Peyer's patch (tissue), 4 donors: ENCODE measurements around the gene USP31. TPM values are rescaled to one million over a fixed set of nuclear protein-coding genes. Genes with fewer than 3 reads are reported as not detected.

Experiments used
- DNase-seq, 3 donors: peaks; one replicate each; pipeline ENCODE4 v3.0.0-alpha.2; 2017 to 2019
- H3K27ac ChIP-seq, 4 donors: fragments of 200-600 bp; sonication (generic); one replicate each; pipeline ENCODE4 v1.5.1; 2016 to 2019
- H3K27me3 ChIP-seq, 2 donors: fragments of 200-600 bp; sonication (generic); one replicate each; pipeline ENCODE4 v1.5.1; 2019
- H3K36me3 ChIP-seq, 3 donors: fragments of 200-600 bp; sonication (generic); one replicate each; pipeline ENCODE4 v1.5.1; 2016 to 2019
- H3K4me1 ChIP-seq, 4 donors: fragments of 200-600 bp; sonication (generic); one replicate each; pipeline ENCODE4 v1.5.1; 2016 to 2019
- H3K4me3 ChIP-seq, 4 donors: fragments of 200-600 bp; sonication (generic); 1 replicate in 3 of 4; 2 replicates in 1 of 4; pipeline ENCODE4 v1.5.1; 2016 to 2019; ENCODE audit warnings: mild to moderate bottlenecking in 1 of 4
- H3K9me3 ChIP-seq, 4 donors: fragments of 200-600 bp; sonication (generic); one replicate each; pipeline ENCODE4 v1.5.1; 2016 to 2019; ENCODE audit warnings: mild to moderate bottlenecking in 1 of 4
- CTCF ChIP-seq, 6 experiments: fragments of 450-650 bp in 4 of 6; fragments of 200-600 bp in 2 of 6; sonication (generic) in 1 of 6; IDR thresholded peaks; one replicate each; pipeline ENCODE4 v1.5.1; 2017 to 2019; ENCODE audit warnings: antibody characterized with exemption in 6 of 6, mild to moderate bottlenecking in 3 of 6, moderate library complexity in 1 of 6
- POLR2A ChIP-seq, 2 donors: fragments of 450-650 bp; IDR thresholded peaks; one replicate each; pipeline ENCODE4 v1.5.1; 2017; ENCODE audit warnings: antibody characterized with exemption in 2 of 2, mild to moderate bottlenecking in 2 of 2, moderate library complexity in 2 of 2
- total RNA-seq, 4 donors: library from RNA; depleted of rRNA; stranded (reverse); fragments of >200 nt; gene quantifications; one replicate each; pipeline ENCODE4 v1.1.0, GENCODE V29; 2016

The USP31 gene
- total RNA-seq, 4 donors from 2014 or later = 6.3 to 12.4 (median 10.5) TPM

- Histone ChIP-seq H3K27ac (no peak overlapping the region), H3K4me1 (no peaks in the 10 kb centered on the region), H3K9me3 (no peaks in the 10 kb centered on the region), H3K36me3 (no peaks in the 10 kb centered on the region), H3K4me3 (no peak overlapping the region), H3K27me3 (no peaks in the 10 kb centered on the region)
- TF ChIP-seq POLR2A (IDR thresholded peaks at IDR 0.05) = no peak
- no peak for TF ChIP-seq CTCF (IDR thresholded peaks at IDR 0.05)
- DNase-seq = no peak
These were observed 89.8 kb downstream of the USP31 start for GRCh38 chr16:23059433-23059832.

DNA sequence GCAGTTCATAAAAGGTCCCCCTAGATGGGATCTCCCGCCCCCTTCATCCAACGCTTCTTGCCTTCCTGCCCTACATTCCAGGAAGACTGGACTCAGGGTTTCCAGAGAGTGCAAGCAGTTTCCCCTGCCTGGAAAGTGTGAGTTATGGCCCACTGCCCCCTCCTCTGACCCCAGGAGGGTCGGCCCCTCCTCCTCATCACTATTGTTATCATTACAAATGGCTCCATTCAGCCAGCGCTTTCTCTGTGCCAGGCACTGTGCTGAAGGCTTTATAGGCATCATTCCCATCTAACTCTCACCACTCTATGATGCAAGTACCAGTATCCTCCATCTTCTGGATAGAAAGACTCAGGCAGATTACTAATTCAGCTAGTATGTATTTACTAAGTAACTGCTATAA is 90.7 kb downstream of the USP31 start:
- DNase-seq = no peak
- Histone ChIP-seq H3K4me1 (no peaks in the 10 kb centered on the region), H3K27ac (no peak overlapping the region), H3K4me3 (no peak overlapping the region), H3K27me3 (no peaks in the 10 kb centered on the region), H3K36me3 (no peaks in the 10 kb centered on the region), H3K9me3 (no peaks in the 10 kb centered on the region)
- TF ChIP-seq CTCF (IDR thresholded peaks at IDR 0.05) (no peak), POLR2A (IDR thresholded peaks at IDR 0.05) (no peak)

DNA sequence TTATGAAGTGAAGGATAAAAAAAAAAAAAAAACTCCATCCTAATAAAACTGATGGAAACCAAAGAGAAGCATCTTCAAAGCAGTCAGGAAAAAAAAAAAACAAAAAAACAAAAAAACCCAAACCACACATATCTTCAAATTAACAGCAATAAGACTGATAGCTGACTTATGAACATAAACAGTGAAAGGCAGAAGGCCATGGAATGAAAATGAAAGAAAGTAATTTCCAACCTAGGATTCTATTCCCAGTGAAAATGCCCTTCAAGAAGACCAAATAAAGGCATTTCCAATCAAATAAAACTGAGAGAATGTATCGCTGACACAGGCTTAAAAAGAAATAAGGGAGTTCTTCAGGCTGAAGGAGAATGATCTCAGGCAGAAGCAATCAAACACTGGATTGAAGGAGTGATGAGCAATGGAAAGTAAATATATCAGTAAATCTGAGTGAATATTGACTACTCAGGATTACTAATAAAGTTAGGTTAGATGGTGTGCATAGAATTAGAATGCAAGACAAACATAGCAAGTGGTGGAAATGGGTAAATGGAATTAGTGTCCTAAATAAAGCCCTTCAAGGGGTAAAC is 92.1 kb downstream of the USP31 start:
- TF ChIP-seq POLR2A (IDR thresholded peaks at IDR 0.05) (no peak), CTCF (IDR thresholded peaks at IDR 0.05) (no peak)
- H3K4me3 ChIP-seq = no peak overlapping the region
- H3K27me3 ChIP-seq = no peaks in the 10 kb centered on the region
- no peaks in the 10 kb centered on the region for H3K9me3 ChIP-seq
- no peaks in the 10 kb centered on the region for H3K4me1 ChIP-seq
- no peak for DNase-seq
- H3K27ac ChIP-seq = no peak overlapping the region
- no peaks in the 10 kb centered on the region for H3K36me3 ChIP-seq

- H3K27me3 ChIP-seq = no peaks in the 10 kb centered on the region
- no peaks in the 10 kb centered on the region for H3K36me3 ChIP-seq
- H3K4me1 ChIP-seq = no peaks in the 10 kb centered on the region
- TF ChIP-seq CTCF (IDR thresholded peaks at IDR 0.05) (no peak), POLR2A (IDR thresholded peaks at IDR 0.05) (no peak)
- no peak for DNase-seq
- no peaks in the 10 kb centered on the region for H3K9me3 ChIP-seq
- H3K4me3 ChIP-seq = no peak overlapping the region
- H3K27ac ChIP-seq = no peak overlapping the region
These were observed 93.8 kb downstream of the USP31 start for GRCh38 chr16:23055481-23055880.

DNA sequence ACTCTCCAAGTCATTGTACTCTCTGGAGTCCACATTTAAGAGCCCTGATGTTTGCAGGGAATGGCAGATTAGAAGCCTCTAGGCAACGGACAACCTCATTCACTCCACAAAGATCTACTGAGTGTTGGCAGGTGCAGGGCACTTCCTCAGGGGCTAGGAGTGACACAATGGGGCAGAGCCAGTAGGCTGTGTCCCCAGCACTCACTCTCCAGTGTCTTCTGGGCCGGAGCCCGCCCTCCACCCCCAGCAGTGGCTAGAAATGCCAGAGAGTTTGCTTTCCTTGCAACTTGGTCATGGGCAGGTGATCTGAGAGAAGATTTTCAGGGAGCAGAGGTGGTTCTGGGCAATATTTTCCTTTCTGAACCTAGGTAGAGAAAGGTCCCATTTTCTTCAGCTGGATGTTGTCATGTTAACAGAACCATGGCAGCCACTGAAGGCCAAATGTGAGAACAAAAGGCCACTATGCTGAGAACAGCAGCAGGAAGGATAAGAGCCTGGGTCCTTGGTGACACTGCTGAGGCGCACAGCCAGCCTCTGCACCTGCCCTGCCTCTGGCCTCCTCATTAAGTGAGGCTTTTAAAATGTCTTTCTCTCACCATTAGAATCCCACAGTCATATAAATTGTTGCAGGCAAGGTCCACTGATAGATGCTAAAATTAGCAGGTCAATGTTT is 96.2 kb downstream of the USP31 start:
- Histone ChIP-seq H3K4me1 (no peaks in the 10 kb centered on the region), H3K27ac (no peak overlapping the region), H3K4me3 (no peak overlapping the region), H3K36me3 (no peaks in the 10 kb centered on the region), H3K9me3 (no peaks in the 10 kb centered on the region), H3K27me3 (no peaks in the 10 kb centered on the region)
- TF ChIP-seq POLR2A (IDR thresholded peaks at IDR 0.05) (no peak), CTCF (IDR thresholded peaks at IDR 0.05) (no peak)
- DNase-seq = no peak
